CD14-positive monocyte (primary cell): ENCODE results near the gene FOCAD. TPM values are rescaled to one million over a fixed set of nuclear protein-coding genes. Genes with fewer than 3 reads are reported as not detected.

Source experiments
- DNase-seq, 3 donors: peaks; one replicate each; pipeline ENCODE4 v3.0.0-alpha.2; 2011 to 2022
- H2AFZ ChIP-seq: 2 replicates; pipeline ENCODE4 v1.6.0; 2012; ENCODE audit warnings: mild to moderate bottlenecking, low read depth, low read length, inconsistent platforms; ENCODE audit not compliant: insufficient read depth, poor library complexity, severe bottlenecking
- H3K27ac ChIP-seq, 2 donors: 1 replicate in 1 of 2; 2 replicates in 1 of 2; pipeline ENCODE4 v1.5.1; 2012 to 2013; ENCODE audit warnings: low read length in 2 of 2, control low read depth in 1 of 2, inconsistent platforms in 1 of 2, low read depth in 1 of 2, mild to moderate bottlenecking in 1 of 2
- H3K27me3 ChIP-seq, 2 donors: one replicate each; pipeline versions ENCODE4 v1.6.0 to v1.6.1; 2011 to 2013; ENCODE audit warnings: low read length in 2 of 2; ENCODE audit not compliant: control insufficient read depth in 2 of 2, insufficient read depth in 2 of 2
- H3K36me3 ChIP-seq, 2 donors: replicated peaks in 1 of 2; 1 replicate in 1 of 2; 2 replicates in 1 of 2; pipeline versions ENCODE4 v1.5.1 to v1.6.1; 2012 to 2013; ENCODE audit warnings: low read length in 2 of 2, control low read depth in 1 of 2, inconsistent platforms in 1 of 2, mild to moderate bottlenecking in 1 of 2; ENCODE audit not compliant: insufficient read depth in 2 of 2, control insufficient read depth in 1 of 2
- H3K4me1 ChIP-seq, 2 donors: 1 replicate in 1 of 2; 2 replicates in 1 of 2; pipeline versions ENCODE4 v1.5.1 to v1.6.1; 2012 to 2013; ENCODE audit warnings: low read length in 2 of 2, control low read depth in 1 of 2, inconsistent platforms in 1 of 2, mild to moderate bottlenecking in 1 of 2, moderate library complexity in 1 of 2; ENCODE audit not compliant: insufficient read depth in 2 of 2, control insufficient read depth in 1 of 2
- H3K4me2 ChIP-seq: replicated peaks from 2 replicates; pipeline ENCODE3; 2012; ENCODE audit warnings: low read length, moderate library complexity, mild to moderate bottlenecking; ENCODE audit not compliant: poor library complexity, severe bottlenecking; ENCODE audit errors: extremely low read depth
- H3K4me3 ChIP-seq, 3 experiments: fragments of 200-600 bp in 1 of 3; sonication (generic) in 1 of 3; replicated peaks in 1 of 3; 1 replicate in 2 of 3; 2 replicates in 1 of 3; pipeline ENCODE4 v1.5.1; 2011 to 2013; ENCODE audit warnings: low read length in 3 of 3, mild to moderate bottlenecking in 3 of 3, control low read depth in 2 of 3, low read depth in 2 of 3, inconsistent platforms in 1 of 3, moderate library complexity in 1 of 3
- H3K79me2 ChIP-seq: 2 replicates; pipeline ENCODE4 v1.6.0; 2012; ENCODE audit warnings: mild to moderate bottlenecking, control low read depth, inconsistent platforms, low read length, moderate library complexity; ENCODE audit not compliant: insufficient read depth
- H3K9ac ChIP-seq: 2 replicates; pipeline ENCODE4 v1.6.0; 2017; ENCODE audit warnings: low read length, mild to moderate bottlenecking; ENCODE audit not compliant: insufficient read depth, poor library complexity, severe bottlenecking
- H3K9me3 ChIP-seq, 2 donors: replicated peaks in 1 of 2; 1 replicate in 1 of 2; 2 replicates in 1 of 2; pipeline versions ENCODE4 v1.5.1 to v1.6.1; 2012 to 2013; ENCODE audit warnings: low read length in 2 of 2, control low read depth in 1 of 2; ENCODE audit not compliant: control insufficient read depth in 1 of 2, insufficient read depth in 1 of 2
- H4K20me1 ChIP-seq: 2 replicates; pipeline ENCODE4 v1.6.0; 2012; ENCODE audit warnings: mild to moderate bottlenecking, low read length, control low read depth, moderate library complexity; ENCODE audit not compliant: insufficient read depth
- H3K27ac Mint-ChIP-seq, 7 donors: one replicate each; pipeline ENCODE4 v1.8.0; 2020; ENCODE audit warnings: mild to moderate bottlenecking in 7 of 7, mixed read lengths in 7 of 7, moderate library complexity in 6 of 7, inconsistent platforms in 2 of 7
- H3K27me3 Mint-ChIP-seq, 3 donors: one replicate each; pipeline ENCODE4 v1.8.0; 2021 to 2022; ENCODE audit warnings: low read depth in 3 of 3, mild to moderate bottlenecking in 3 of 3, mixed read lengths in 3 of 3, moderate library complexity in 3 of 3, inconsistent platforms in 1 of 3
- H3K36me3 Mint-ChIP-seq, 2 donors: one replicate each; pipeline ENCODE4 v1.8.0; 2020; ENCODE audit warnings: mixed read lengths in 2 of 2, inconsistent platforms in 1 of 2, mild to moderate bottlenecking in 1 of 2
- H3K4me1 Mint-ChIP-seq: one replicate; pipeline ENCODE4 v1.8.0; 2020; ENCODE audit warnings: mild to moderate bottlenecking, mixed read lengths
- H3K4me3 Mint-ChIP-seq, 2 donors: one replicate each; pipeline ENCODE4 v1.8.0; 2020; ENCODE audit warnings: mild to moderate bottlenecking in 2 of 2, mixed read lengths in 2 of 2, moderate library complexity in 1 of 2
- H3K9me3 Mint-ChIP-seq, 7 donors: one replicate each; pipeline ENCODE4 v1.8.0; 2020 to 2022; ENCODE audit warnings: mixed read lengths in 7 of 7, mild to moderate bottlenecking in 6 of 7, moderate library complexity in 6 of 7, inconsistent platforms in 2 of 7
- WGBS: methylation state at CpG from one replicate; pipeline ENCODE4 v1.1.5; 2013; ENCODE audit warnings: missing lambda C conversion rate; ENCODE audit not compliant: insufficient coverage; 5-methylcytosine and 5-hydroxymethylcytosine counted together
- intact Hi-C, 2 donors: fragments of 100-400 bp; cut with micrococcal nuclease; formaldehyde crosslinking; loops; one replicate each; pipeline versions ENCODE4 v1.15.0 to v1.15.1; 2023
- polyA plus RNA-seq, 3 donors: library from polyadenylated mRNA; depleted of rRNA in 1 of 3; unstranded in 2 of 3; stranded (reverse) in 1 of 3; fragments of 300-500 nt in 2 of 3; fragments of >200 nt in 1 of 3; fragmentation: Illumina TruSeq in 2 of 3; gene quantifications; 1 replicate in 2 of 3; 2 replicates in 1 of 3; pipeline ENCODE4 v1.2.3, GENCODE V29; 2012 to 2021
- TF ChIP-seq, protein P1 (sequence below): fragments of 200-600 bp; IDR thresholded peaks from one replicate; pipeline ENCODE4 v1.8.0; 2022; ENCODE audit warnings: antibody characterized with exemption, mild to moderate bottlenecking

Gene FOCAD
- polyA plus RNA-seq, 3 donors = 4.9 to 6.3 (median 5.1) TPM

DNA sequence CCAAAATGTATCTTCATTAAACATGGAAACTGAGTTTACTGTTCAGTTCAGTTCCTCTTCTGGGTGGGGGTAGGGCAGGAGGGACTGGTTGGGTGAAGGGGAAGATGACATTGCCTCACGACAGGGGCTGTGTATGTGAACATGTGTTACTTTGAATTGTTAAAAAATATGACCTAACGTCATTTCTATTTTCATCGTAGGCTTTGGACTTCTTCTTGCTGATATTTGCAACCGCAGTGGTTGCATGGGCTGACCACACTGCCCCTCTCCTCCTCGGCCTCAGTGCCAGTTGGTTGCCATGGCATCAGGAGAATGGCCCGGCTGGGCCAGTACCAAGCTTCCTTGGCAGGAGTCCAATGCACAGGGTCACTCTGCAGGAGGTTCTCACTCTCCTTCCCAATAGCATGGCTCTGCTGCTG lies 305.9 kb downstream of the FOCAD start:
- 7% methylated on average over 5 of the region's 6 CpGs for WGBS
- H4K20me1 ChIP-seq = no peaks in the 10 kb centered on the region
- H3K4me1 ChIP-seq = peaks cover 39 to 57% of the 10 kb centered on the region in 2 donors
- no peaks in the 10 kb centered on the region for H3K9me3 ChIP-seq
- Mint-ChIP-seq H3K4me3 (peak overlapping the region in 1 of 2 donors; percentile 56), H3K36me3 (peaks cover 2 to 12% of the 10 kb centered on the region in 2 donors), H3K4me1 (peaks cover 42% of the 10 kb centered on the region), H3K9me3 (peaks cover 0 to 12% (median 3%) of the 10 kb centered on the region in 7 donors), H3K27me3 (peaks cover 0 to under 1% (median 0%) of the 10 kb centered on the region in 3 donors), H3K27ac (peak overlapping the region; percentile 72 to 97 (median 96))
- peak overlapping the region; percentile 54 for H3K4me2 ChIP-seq
- no peaks in the 10 kb centered on the region for H3K79me2 ChIP-seq
- DNase-seq = peak; percentile 53 to 81 (median 64)
- peak overlapping the region; percentile 85 to 92 for H3K27ac ChIP-seq
- TF ChIP-seq, protein P1, sequence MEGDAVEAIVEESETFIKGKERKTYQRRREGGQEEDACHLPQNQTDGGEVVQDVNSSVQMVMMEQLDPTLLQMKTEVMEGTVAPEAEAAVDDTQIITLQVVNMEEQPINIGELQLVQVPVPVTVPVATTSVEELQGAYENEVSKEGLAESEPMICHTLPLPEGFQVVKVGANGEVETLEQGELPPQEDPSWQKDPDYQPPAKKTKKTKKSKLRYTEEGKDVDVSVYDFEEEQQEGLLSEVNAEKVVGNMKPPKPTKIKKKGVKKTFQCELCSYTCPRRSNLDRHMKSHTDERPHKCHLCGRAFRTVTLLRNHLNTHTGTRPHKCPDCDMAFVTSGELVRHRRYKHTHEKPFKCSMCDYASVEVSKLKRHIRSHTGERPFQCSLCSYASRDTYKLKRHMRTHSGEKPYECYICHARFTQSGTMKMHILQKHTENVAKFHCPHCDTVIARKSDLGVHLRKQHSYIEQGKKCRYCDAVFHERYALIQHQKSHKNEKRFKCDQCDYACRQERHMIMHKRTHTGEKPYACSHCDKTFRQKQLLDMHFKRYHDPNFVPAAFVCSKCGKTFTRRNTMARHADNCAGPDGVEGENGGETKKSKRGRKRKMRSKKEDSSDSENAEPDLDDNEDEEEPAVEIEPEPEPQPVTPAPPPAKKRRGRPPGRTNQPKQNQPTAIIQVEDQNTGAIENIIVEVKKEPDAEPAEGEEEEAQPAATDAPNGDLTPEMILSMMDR = no peak
- H3K27me3 ChIP-seq = no peaks in the 10 kb centered on the region
- H2AFZ ChIP-seq = peak overlapping the region; percentile 1
- peak overlapping the region in 1 of 3 experiments; percentile 56 for H3K4me3 ChIP-seq
- H3K36me3 ChIP-seq = no peaks in the 10 kb centered on the region
- H3K9ac ChIP-seq = no peak overlapping the region
- intact Hi-C loops = loop anchor here in 1 of 2 donors (5.0 kb wide), 1 partner anchor 37 kb away; no protein-coding TSS in a partner anchor

DNA sequence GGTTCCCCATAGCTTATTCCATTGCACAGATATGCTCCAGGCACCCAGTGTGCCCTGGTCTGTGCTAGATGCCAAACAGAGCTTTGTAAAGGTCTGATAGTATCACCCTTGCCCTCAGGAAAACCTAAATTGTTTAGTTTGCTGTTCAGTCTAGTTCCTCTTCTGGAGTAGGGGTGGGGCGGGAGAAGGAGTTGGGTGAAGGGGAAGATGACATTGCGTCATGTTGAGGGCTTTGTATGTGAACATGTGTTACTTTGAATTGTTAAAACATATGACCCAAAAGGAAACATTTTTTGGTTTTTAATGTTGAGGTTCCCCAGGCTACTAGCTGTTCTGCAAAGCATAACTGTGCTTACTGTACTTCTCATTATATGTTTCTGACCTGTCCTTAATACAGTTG lies 306.8 kb downstream of the FOCAD start:
- H3K9me3 Mint-ChIP-seq = peaks cover 0 to 12% (median 3%) of the 10 kb centered on the region in 7 donors
- H3K27ac Mint-ChIP-seq = peak overlapping the region; percentile 72 to 97 (median 96)
- H3K4me1 Mint-ChIP-seq = peaks cover 46% of the 10 kb centered on the region
- Histone ChIP-seq H2AFZ (peak overlapping the region; percentile 1), H3K4me1 (peaks cover 43 to 58% of the 10 kb centered on the region in 2 donors), H3K27ac (peak overlapping the region; percentile 85 to 92), H3K27me3 (no peaks in the 10 kb centered on the region), H3K79me2 (no peaks in the 10 kb centered on the region), H3K9ac (no peak overlapping the region), H3K4me2 (peak overlapping the region; percentile 54), H4K20me1 (no peaks in the 10 kb centered on the region), H3K36me3 (no peaks in the 10 kb centered on the region), H3K9me3 (no peaks in the 10 kb centered on the region), H3K4me3 (peak overlapping the region in 1 of 3 experiments; percentile 56)
- intact Hi-C loops = loop anchor here in 1 of 2 donors (5.0 kb wide), 1 partner anchor 36 kb away; no protein-coding TSS in a partner anchor
- H3K4me3 Mint-ChIP-seq = peak overlapping the region; percentile 56 to 66
- peak; percentile 82 to 88 (median 87) for DNase-seq
- TF ChIP-seq, protein P1 = no peak
- H3K36me3 Mint-ChIP-seq = peaks cover 2 to 12% of the 10 kb centered on the region in 2 donors
- WGBS = 0% methylated on average over 2 of the region's 2 CpGs
- peaks cover 0 to 3% (median 0%) of the 10 kb centered on the region in 3 donors for H3K27me3 Mint-ChIP-seq
